AG04450 (cell line): ENCODE measurements around the gene CYP26C1. TPM values are rescaled to one million over a fixed set of nuclear protein-coding genes. Genes with fewer than 3 reads are reported as not detected.

ENCODE experiments used
- CTCF ChIA-PET: fragments of 300-600, 350-600 bp; formaldehyde crosslinking; extraction: SDS; loops from one replicate; lab custom pipeline; 2022; ENCODE audit warnings: antibody characterized with exemption, inconsistent platforms; lab: Charles Lee
- POLR2A ChIA-PET: fragments of 350-600 bp; formaldehyde crosslinking; extraction: SDS; loops from one replicate; lab custom pipeline; 2021; ENCODE audit warnings: antibody characterized with exemption, inconsistent platforms; lab: Yijun Ruan, JAX
- DNase-seq: peaks from one replicate; pipeline ENCODE4 v3.0.0-alpha.2; 2011; ENCODE audit warnings: low read depth, low spot score
- H3K27ac ChIP-seq: one replicate; pipeline ENCODE4 v1.5.1; 2012; ENCODE audit warnings: low read depth, low read length, control low read depth
- H3K27me3 ChIP-seq: one replicate; pipeline ENCODE4 v1.6.0; 2012; ENCODE audit warnings: low read length; ENCODE audit not compliant: control insufficient read depth, insufficient read depth
- H3K4me3 ChIP-seq: 2 replicates; pipeline ENCODE4 v1.5.1; 2011; ENCODE audit warnings: mild to moderate bottlenecking, low read depth, low read length, control low read depth
- H3K9me3 ChIP-seq: 2 replicates; pipeline ENCODE4 v1.5.1; 2012; ENCODE audit warnings: low read length; ENCODE audit not compliant: control insufficient read depth, insufficient read depth
- polyA plus RNA-seq: library from polyadenylated mRNA; depleted of rRNA; stranded (reverse); fragments of >200 nt; gene quantifications from 2 replicates; pipeline ENCODE4 v1.2.3, GENCODE V29; 2011
- TF ChIP-seq, protein P1 (sequence below): IDR thresholded peaks from 2 replicates; pipeline ENCODE4 v1.5.1; 2011; ENCODE audit warnings: low read depth, low read length, control low read depth, inconsistent platforms

The CYP26C1 gene
- polyA plus RNA-seq, 1 experiment, result not detected

DNA sequence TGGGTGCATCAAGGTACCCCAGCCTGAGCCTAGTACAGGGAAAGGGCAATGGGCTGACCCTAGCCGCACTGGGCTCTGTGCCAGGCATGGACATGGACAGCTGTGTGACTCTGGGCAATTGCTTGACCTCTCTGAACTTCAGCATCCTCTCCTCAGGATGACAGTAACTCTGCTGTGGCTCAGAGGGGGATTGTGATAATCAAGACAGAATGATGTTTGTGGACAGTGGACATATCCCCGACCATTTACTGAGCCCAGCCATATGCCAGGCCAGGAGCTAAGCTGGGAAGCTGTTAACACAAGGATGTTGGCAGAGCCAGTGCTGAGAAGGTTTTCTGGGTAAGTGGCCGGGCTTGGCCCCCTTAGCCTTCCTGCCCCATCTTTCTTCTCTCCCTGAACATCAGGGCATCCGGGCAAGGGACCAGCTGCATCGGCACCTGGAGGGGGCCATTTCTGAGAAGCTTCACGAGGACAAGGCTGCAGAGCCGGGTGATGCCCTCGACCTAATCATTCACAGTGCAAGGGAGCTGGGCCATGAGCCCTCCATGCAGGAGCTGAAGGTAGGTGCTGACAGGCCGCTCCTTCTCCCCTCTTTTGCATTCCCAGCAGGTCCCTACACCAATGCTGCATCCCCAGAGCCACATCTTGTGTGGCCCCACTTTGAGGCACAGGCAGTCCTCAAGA, 3.5 kb downstream of the CYP26C1 start:
- Histone ChIP-seq H3K27ac (no peak overlapping the region), H3K27me3 (peaks cover 85% of the 10 kb centered on the region), H3K4me3 (no peak overlapping the region), H3K9me3 (no peaks in the 10 kb centered on the region; the same call in 1 of the 2 replicates)
- POLR2A ChIA-PET, result no interaction called here
- DNase-seq, result no peak
- TF ChIP-seq, protein P1, sequence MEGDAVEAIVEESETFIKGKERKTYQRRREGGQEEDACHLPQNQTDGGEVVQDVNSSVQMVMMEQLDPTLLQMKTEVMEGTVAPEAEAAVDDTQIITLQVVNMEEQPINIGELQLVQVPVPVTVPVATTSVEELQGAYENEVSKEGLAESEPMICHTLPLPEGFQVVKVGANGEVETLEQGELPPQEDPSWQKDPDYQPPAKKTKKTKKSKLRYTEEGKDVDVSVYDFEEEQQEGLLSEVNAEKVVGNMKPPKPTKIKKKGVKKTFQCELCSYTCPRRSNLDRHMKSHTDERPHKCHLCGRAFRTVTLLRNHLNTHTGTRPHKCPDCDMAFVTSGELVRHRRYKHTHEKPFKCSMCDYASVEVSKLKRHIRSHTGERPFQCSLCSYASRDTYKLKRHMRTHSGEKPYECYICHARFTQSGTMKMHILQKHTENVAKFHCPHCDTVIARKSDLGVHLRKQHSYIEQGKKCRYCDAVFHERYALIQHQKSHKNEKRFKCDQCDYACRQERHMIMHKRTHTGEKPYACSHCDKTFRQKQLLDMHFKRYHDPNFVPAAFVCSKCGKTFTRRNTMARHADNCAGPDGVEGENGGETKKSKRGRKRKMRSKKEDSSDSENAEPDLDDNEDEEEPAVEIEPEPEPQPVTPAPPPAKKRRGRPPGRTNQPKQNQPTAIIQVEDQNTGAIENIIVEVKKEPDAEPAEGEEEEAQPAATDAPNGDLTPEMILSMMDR, result no peak
- CTCF ChIA-PET, result interaction anchor here (0.5 to 5.3 kb wide), 4 partner anchors 16 to 431 kb away, joined by 3 to 15 read pairs (median 4); no protein-coding TSS in a partner anchor

DNA sequence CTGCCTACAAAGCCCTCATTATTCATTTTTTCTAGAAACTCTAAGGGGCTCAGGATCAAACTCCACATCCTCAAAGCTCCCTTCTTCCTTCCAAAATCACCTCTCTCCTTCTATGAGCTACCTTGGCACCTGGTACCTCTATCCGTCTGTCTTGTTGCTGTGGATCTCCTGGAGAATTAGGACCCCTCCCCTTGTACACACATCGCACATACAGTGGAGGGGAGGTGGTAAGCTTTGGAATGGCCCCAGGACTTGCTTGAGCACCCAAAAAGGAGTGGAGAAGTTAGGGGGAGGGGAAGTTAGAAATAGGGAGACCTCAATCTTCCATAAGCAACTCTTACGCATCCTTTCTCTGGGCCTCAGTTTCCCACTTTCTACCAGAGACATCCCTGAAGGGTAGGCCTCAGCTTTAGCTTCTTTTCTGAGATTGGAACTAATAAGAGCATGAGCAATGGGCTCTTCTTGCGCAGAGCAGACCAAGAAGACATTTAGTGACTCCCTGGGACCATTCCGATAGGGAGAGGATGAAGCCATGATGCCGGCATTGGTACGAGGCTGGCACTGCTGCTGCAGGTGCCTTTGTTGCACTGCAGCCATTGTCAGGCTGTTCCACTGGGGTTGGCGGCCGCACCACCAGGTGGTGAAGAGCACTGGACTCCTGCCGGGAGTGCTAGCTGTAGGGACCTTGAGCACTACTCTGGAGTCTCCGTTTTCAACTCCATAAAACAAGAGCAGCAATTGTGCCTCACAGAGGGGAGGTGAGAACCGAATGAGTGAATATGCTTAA, 4.5 kb downstream of the CYP26C1 start:
- CTCF ChIA-PET, result interaction anchor here (0.5 to 5.3 kb wide), 7 partner anchors 8 to 430 kb away, joined by 3 to 15 read pairs (median 3); no protein-coding TSS in a partner anchor
- H3K27ac ChIP-seq, result no peak overlapping the region
- H3K4me3 ChIP-seq, result no peak overlapping the region
- DNase-seq, result no peak
- peaks cover 93% of the 10 kb centered on the region for H3K27me3 ChIP-seq
- H3K9me3 ChIP-seq, result no peaks in the 10 kb centered on the region; the same call in 1 of the 2 replicates
- TF ChIP-seq, protein P1, result no peak
- POLR2A ChIA-PET, result no interaction called here

DNA sequence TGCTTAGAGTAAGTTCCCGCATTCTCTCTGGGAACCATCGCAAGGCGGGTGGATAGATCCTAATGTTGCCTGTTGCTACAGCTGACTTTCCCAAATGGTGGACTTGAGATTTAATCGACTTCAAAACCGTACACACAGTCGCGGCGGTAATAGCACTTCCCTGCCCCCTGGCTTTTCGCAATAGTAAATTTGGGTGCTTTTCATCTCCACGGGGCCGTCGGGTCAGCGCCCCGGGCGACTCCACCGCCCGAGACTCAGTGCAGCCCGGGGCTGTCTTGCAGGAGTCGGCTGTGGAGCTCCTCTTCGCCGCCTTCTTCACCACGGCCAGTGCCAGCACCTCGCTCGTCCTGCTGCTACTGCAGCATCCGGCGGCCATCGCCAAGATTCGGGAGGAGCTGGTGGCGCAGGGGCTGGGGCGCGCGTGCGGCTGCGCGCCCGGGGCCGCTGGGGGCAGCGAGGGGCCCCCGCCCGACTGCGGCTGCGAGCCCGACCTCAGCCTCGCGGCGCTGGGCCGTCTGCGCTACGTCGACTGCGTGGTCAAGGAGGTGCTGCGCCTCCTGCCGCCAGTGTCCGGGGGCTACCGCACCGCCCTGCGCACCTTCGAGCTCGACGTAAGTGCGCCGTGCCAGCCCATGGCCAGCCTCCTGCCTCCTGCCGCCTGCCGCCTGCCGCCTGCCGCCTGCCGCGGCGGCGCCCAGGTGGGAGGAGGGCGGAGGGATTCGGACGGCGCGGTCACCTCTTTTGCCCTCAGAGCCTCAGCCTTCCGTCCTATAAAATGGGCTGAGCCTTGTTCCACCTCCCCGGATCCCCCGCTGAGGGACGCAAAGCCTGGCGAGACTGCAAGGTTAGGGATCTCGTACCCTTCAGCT, 5.3 kb downstream of the CYP26C1 start:
- POLR2A ChIA-PET, result no interaction called here
- Histone ChIP-seq H3K9me3 (no peaks in the 10 kb centered on the region; the same call in 1 of the 2 replicates), H3K4me3 (peak overlapping the region; percentile 22; the same call in 1 of the 2 replicates), H3K27ac (no peak overlapping the region), H3K27me3 (peaks cover 92% of the 10 kb centered on the region)
- no peak for DNase-seq
- CTCF ChIA-PET, result interaction anchor here (0.8 to 5.3 kb wide), 4 partner anchors 9 to 181 kb away, joined by 3 to 15 read pairs (median 4); no protein-coding TSS in a partner anchor
- TF ChIP-seq, protein P1, result no peak

DNA sequence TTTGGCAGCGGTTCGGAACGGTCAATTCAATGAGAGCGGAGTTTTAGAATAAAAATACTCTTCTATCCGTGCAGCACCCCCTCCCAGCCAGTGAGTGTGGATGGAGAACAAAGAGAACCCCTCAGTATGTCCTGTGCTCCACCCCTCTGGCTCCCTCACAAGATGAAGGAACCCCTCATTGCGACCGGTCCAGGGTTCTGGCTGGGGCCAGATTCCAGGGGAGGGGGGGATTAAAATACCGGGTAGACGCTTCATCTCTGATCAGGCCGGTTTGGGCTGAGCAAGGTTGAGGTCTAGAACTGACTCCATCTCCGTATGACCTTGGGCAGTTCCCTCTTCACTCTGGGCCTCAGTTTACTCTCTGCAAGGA, 5.9 kb downstream of the CYP26C1 start:
- H3K27me3 ChIP-seq, result peaks cover 90% of the 10 kb centered on the region
- CTCF ChIA-PET, result interaction anchor here (1.3 to 5.3 kb wide), 3 partner anchors 10 to 60 kb away, joined by 3 to 16 read pairs (median 15); no protein-coding TSS in a partner anchor
- POLR2A ChIA-PET, result no interaction called here
- no peaks in the 10 kb centered on the region; the same call in 1 of the 2 replicates for H3K9me3 ChIP-seq
- DNase-seq, result no peak
- H3K4me3 ChIP-seq, result no peak overlapping the region
- TF ChIP-seq, protein P1, result no peak
- H3K27ac ChIP-seq, result no peak overlapping the region
